Activated CD4-positive, alpha-beta memory T cell treated with anti-CD3 and anti-CD28 coated beads, Interleukin-2, amount 10 ng/mL, durations not matched to agents 7 days and 5 days (primary cell): ENCODE results near the gene DEF6. TPM values are rescaled to one million over a fixed set of nuclear protein-coding genes. Genes with fewer than 3 reads are reported as not detected.
A peak's percentile ranks its signal among the peaks of the same experiment; 100 is the strongest.

ENCODE experiments used
- CTCF ChIA-PET: fragments of 350-600 bp; sonication (Branson Sonifier 250); formaldehyde crosslinking; loops from one replicate; lab custom pipeline; 2021; ENCODE audit warnings: antibody characterized with exemption, inconsistent platforms; lab: Charles Lee
- POLR2A ChIA-PET: fragments of 350-600 bp; sonication (Branson Sonifier 250); formaldehyde crosslinking; loops from one replicate; lab custom pipeline; 2021; ENCODE audit warnings: antibody characterized with exemption; lab: Charles Lee
- DNase-seq: peaks from one replicate; pipeline ENCODE4 v3.0.0-alpha.2; 2020
- H3K27ac Mint-ChIP-seq: one replicate; pipeline ENCODE4 v1.8.0; 2021; ENCODE audit warnings: mild to moderate bottlenecking, mixed read lengths
- H3K27me3 Mint-ChIP-seq: one replicate; pipeline ENCODE4 v1.8.0; 2021; ENCODE audit warnings: mixed read lengths
- H3K36me3 Mint-ChIP-seq: one replicate; pipeline ENCODE4 v1.8.0; 2021; ENCODE audit warnings: low read depth, mixed read lengths
- H3K4me1 Mint-ChIP-seq: one replicate; pipeline ENCODE4 v1.8.0; 2021; ENCODE audit warnings: mixed read lengths
- H3K4me3 Mint-ChIP-seq: one replicate; pipeline ENCODE4 v1.8.0; 2021; ENCODE audit warnings: mild to moderate bottlenecking, mixed read lengths
- H3K9me3 Mint-ChIP-seq: one replicate; pipeline ENCODE4 v1.8.0; 2021; ENCODE audit warnings: mixed read lengths
- total RNA-seq, 2 experiments: library from RNA; stranded (reverse); gene quantifications; one replicate each; pipeline ENCODE4 v1.2.3, GENCODE V29; 2021

Gene DEF6
- 100 to 1,000 TPM; 201 to 215 TPM for total RNA-seq

- Mint-ChIP-seq H3K27ac (peak within 1 kb of the TSS; percentile 95), H3K4me3 (peak within 1 kb of the TSS; percentile 79), H3K4me1 (peaks cover 50% of the 10 kb centered on the region), H3K27me3 (no peaks in the 10 kb centered on the region), H3K9me3 (no peaks in the 10 kb centered on the region), H3K36me3 (peaks cover 56% of the 10 kb centered on the region)
- peak; percentile 94 for DNase-seq
- ChIA-PET POLR2A (interaction anchor here (0.7 to 7.4 kb wide), 18 partner anchors 11 to 435 kb away, joined by 3 to 190 read pairs (median 4); partner anchors contain the start of genes FANCE, PPARD, RPL10A and ZNF76), CTCF (interaction anchor here (0.7 to 7.2 kb wide), 21 partner anchors 9 to 438 kb away, joined by 3 to 172 read pairs (median 5); partner anchors contain the start of genes FANCE, PPARD and RPL10A)
These were observed at the start of gene DEF6 for GRCh38 chr6:35297601-35298481. Gene DEF6 (plus strand): TSS chr6:35297818. CDS start chr6:35297857, 39 bp downstream.

GRCh38 chr6:35248300-35248699 is 49.3 kb upstream of the DEF6 start:
- Mint-ChIP-seq H3K4me1 (peaks cover 25% of the 10 kb centered on the region), H3K9me3 (no peaks in the 10 kb centered on the region), H3K36me3 (no peaks in the 10 kb centered on the region), H3K4me3 (no peak overlapping the region), H3K27me3 (no peaks in the 10 kb centered on the region), H3K27ac (no peak overlapping the region)
- DNase-seq, result no peak
- ChIA-PET CTCF (interaction anchor here (1.8 kb wide), 1 partner anchor 11 kb away, joined by 9 read pairs; the partner anchor contains the start of gene ZNF76), POLR2A (interaction anchor here (0.8 to 2.4 kb wide), 2 partner anchors 9 to 11 kb away, joined by 3 to 11 read pairs; partner anchors contain the start of gene ZNF76)

GRCh38 chr6:35248965-35249364 is 48.7 kb upstream of the DEF6 start:
- H3K9me3 Mint-ChIP-seq, result no peaks in the 10 kb centered on the region
- no peak overlapping the region for H3K4me3 Mint-ChIP-seq
- H3K36me3 Mint-ChIP-seq, result no peaks in the 10 kb centered on the region
- CTCF ChIA-PET, result interaction anchor here (1.8 kb wide), 1 partner anchor 10 kb away, joined by 9 read pairs; the partner anchor contains the start of gene ZNF76
- H3K27ac Mint-ChIP-seq, result no peak overlapping the region
- H3K27me3 Mint-ChIP-seq, result no peaks in the 10 kb centered on the region
- no peak for DNase-seq
- POLR2A ChIA-PET, result interaction anchor here (0.8 to 2.4 kb wide), 2 partner anchors 9 to 10 kb away, joined by 3 to 11 read pairs; partner anchors contain the start of gene ZNF76
- peaks cover 25% of the 10 kb centered on the region for H3K4me1 Mint-ChIP-seq

- Mint-ChIP-seq H3K27me3 (no peaks in the 10 kb centered on the region), H3K27ac (no peak overlapping the region), H3K36me3 (no peaks in the 10 kb centered on the region), H3K9me3 (no peaks in the 10 kb centered on the region), H3K4me3 (no peak overlapping the region), H3K4me1 (peaks cover 22% of the 10 kb centered on the region)
- ChIA-PET CTCF (no interaction called here), POLR2A (no interaction called here)
- DNase-seq, result no peak
These were observed 45.7 kb upstream of the DEF6 start for GRCh38 chr6:35251949-35252348.

DNA sequence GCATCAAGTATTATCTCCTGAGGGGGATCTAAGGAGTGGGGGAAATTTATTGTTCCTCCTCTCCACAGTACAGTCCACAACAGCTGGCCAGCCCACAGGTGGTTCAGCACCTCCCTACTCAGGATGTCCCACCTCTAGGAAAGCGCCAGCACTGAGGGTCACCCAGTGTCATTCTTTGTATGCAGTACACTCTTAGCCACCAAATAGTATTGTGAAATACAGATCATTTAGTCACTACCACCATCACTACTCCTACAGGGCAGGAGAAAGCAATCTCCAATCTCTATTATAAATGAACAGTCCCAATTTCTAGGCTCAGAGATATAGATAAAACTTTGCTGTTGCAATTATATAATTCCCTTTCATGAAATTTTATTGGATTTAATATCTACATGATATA is 44.4 kb upstream of the DEF6 start:
- Mint-ChIP-seq H3K27me3 (no peaks in the 10 kb centered on the region), H3K36me3 (no peaks in the 10 kb centered on the region), H3K27ac (no peak overlapping the region), H3K4me3 (no peak overlapping the region), H3K4me1 (peaks cover 19% of the 10 kb centered on the region), H3K9me3 (no peaks in the 10 kb centered on the region)
- CTCF ChIA-PET, result interaction anchor here (0.7 kb wide), 1 partner anchor 13 kb away, joined by 3 read pairs; no protein-coding TSS in a partner anchor
- no peak for DNase-seq
- POLR2A ChIA-PET, result no interaction called here

GRCh38 chr6:35258336-35258735 is 39.3 kb upstream of the DEF6 start:
- H3K27ac Mint-ChIP-seq, result no peak overlapping the region
- CTCF ChIA-PET, result interaction anchor here (0.7 to 3.3 kb wide), 8 partner anchors 9 to 478 kb away, joined by 3 to 16 read pairs (median 4); no protein-coding TSS in a partner anchor

GRCh38 chr6:35258858-35259193 is 38.8 kb upstream of the DEF6 start:
- H3K36me3 Mint-ChIP-seq, result no peaks in the 10 kb centered on the region
- DNase-seq, result no peak
- ChIA-PET CTCF (interaction anchor here (0.6 to 3.3 kb wide), 10 partner anchors 10 to 1095 kb away, joined by 3 to 16 read pairs (median 4); no protein-coding TSS in a partner anchor), POLR2A (interaction anchor here (0.6 to 2.2 kb wide), 13 partner anchors 8 to 502 kb away, joined by 3 to 12 read pairs (median 3); partner anchors contain the start of genes DEF6, FANCE, RPL10A and SNRPC)
- H3K4me3 Mint-ChIP-seq, result peak overlapping the region; percentile 92
- H3K4me1 Mint-ChIP-seq, result peaks cover 45% of the 10 kb centered on the region
- H3K9me3 Mint-ChIP-seq, result no peaks in the 10 kb centered on the region
- peak overlapping the region; percentile 74 for H3K27ac Mint-ChIP-seq
- H3K27me3 Mint-ChIP-seq, result no peaks in the 10 kb centered on the region

More at GRCh38 chr6:35258336-35258735, 39.3 kb upstream of the DEF6 start:
- H3K27me3 Mint-ChIP-seq, result no peaks in the 10 kb centered on the region
- H3K36me3 Mint-ChIP-seq, result no peaks in the 10 kb centered on the region
- DNase-seq, result no peak
- peak overlapping the region; percentile 92 for H3K4me3 Mint-ChIP-seq
- POLR2A ChIA-PET, result interaction anchor here (0.7 to 2.2 kb wide), 9 partner anchors 9 to 371 kb away, joined by 3 to 12 read pairs (median 4); partner anchors contain the start of genes DEF6, FANCE and TAF11
- H3K9me3 Mint-ChIP-seq, result no peaks in the 10 kb centered on the region
- peaks cover 43% of the 10 kb centered on the region for H3K4me1 Mint-ChIP-seq

- H3K4me1 Mint-ChIP-seq, result peaks cover 50% of the 10 kb centered on the region
- POLR2A ChIA-PET, result interaction anchor here (0.6 to 2.2 kb wide), 12 partner anchors 8 to 502 kb away, joined by 3 to 12 read pairs (median 4); partner anchors contain the start of genes DEF6, FANCE, RPL10A and SNRPC
- H3K4me3 Mint-ChIP-seq, result peak within 1 kb of the TSS; percentile 92
- no peaks in the 10 kb centered on the region for H3K36me3 Mint-ChIP-seq
- peak; percentile 91 for DNase-seq
- no peaks in the 10 kb centered on the region for H3K27me3 Mint-ChIP-seq
- no peaks in the 10 kb centered on the region for H3K9me3 Mint-ChIP-seq
- peak within 1 kb of the TSS; percentile 79 for H3K27ac Mint-ChIP-seq
- CTCF ChIA-PET, result interaction anchor here (0.6 to 3.3 kb wide), 11 partner anchors 10 to 1095 kb away, joined by 3 to 16 read pairs (median 3); no protein-coding TSS in a partner anchor
These were observed 38.2 kb upstream of the DEF6 start, which contains the start of gene ZNF76 for GRCh38 chr6:35259194-35259947. Gene ZNF76 (plus strand): TSS chr6:35259735. CDS start chr6:35281152, 21,417 bp downstream.

- ChIA-PET CTCF (interaction anchor here (0.6 to 3.3 kb wide), 6 partner anchors 9 to 476 kb away, joined by 3 to 16 read pairs (median 4); no protein-coding TSS in a partner anchor), POLR2A (interaction anchor here (1.2 to 2.2 kb wide), 6 partner anchors 11 to 503 kb away, joined by 3 to 12 read pairs (median 4); partner anchors contain the start of genes SNRPC and TAF11)
- Mint-ChIP-seq H3K4me1 (peaks cover 50% of the 10 kb centered on the region), H3K4me3 (peak overlapping the region; percentile 92), H3K27ac (peak overlapping the region; percentile 79), H3K9me3 (no peaks in the 10 kb centered on the region), H3K36me3 (no peaks in the 10 kb centered on the region), H3K27me3 (no peaks in the 10 kb centered on the region)
- peak; percentile 71 for DNase-seq
These were observed 37.5 kb upstream of the DEF6 start for GRCh38 chr6:35259948-35260590.

DNA sequence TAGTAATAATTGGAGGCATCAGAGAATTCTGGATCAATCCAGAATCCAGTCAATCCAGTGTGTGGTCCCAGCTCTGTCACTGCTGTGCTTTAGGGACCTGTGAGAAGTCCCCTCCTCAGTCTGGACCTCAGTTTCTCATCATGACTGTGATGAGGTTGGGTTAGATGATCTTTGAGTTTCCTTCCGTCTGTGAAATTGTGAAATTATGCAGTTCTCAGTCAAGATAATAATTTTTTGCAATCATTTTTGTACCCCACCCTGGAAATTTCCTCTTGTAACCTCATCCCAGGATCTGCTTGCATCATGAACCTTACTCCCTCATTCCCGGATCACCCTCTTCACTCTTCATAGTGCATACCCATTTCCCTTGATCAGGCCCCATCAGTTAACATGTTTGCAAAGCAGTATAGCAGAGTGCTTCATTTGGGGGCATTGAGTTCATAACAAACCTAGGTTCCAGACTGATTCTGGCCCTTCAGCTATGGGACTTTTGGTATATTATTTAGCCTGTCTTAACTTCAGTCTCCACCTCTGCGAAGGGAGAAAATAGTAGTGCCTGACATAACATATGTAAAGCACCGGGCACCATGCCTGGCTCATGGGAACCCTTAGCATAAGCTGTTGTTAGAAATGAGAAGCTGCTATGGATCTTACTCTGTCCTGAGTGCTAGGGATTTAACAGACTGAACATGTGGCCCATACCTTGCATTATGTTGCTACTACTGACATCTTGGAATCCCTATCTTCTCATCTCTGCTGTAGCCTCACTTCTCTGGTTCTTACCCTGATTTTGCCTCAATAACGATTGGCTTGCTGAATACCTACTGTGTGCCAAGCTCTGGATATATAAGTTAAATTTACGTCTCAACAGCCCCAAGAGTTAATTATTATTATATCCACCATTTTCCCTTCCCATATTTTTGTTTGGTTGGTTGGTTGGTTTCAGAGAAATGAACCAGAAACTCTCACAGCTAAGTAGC is 36.7 kb upstream of the DEF6 start:
- H3K27me3 Mint-ChIP-seq, result no peaks in the 10 kb centered on the region
- H3K9me3 Mint-ChIP-seq, result no peaks in the 10 kb centered on the region
- DNase-seq, result no peak
- ChIA-PET CTCF (interaction anchor here (1.7 kb wide), 1 partner anchor 33 kb away, joined by 5 read pairs; no protein-coding TSS in a partner anchor), POLR2A (no interaction called here)
- H3K36me3 Mint-ChIP-seq, result peaks cover 5% of the 10 kb centered on the region
- H3K4me3 Mint-ChIP-seq, result peak overlapping the region; percentile 92
- peaks cover 50% of the 10 kb centered on the region for H3K4me1 Mint-ChIP-seq
- peak overlapping the region; percentile 79 for H3K27ac Mint-ChIP-seq

GRCh38 chr6:35262596-35262995 is 35.0 kb upstream of the DEF6 start:
- ChIA-PET POLR2A (no interaction called here), CTCF (no interaction called here)
- Mint-ChIP-seq H3K27ac (no peak overlapping the region), H3K9me3 (no peaks in the 10 kb centered on the region), H3K4me3 (no peak overlapping the region), H3K36me3 (peaks cover 5% of the 10 kb centered on the region), H3K4me1 (peaks cover 48% of the 10 kb centered on the region), H3K27me3 (no peaks in the 10 kb centered on the region)
- DNase-seq, result no peak
